SK-N-SH treated with all-trans-retinoic acid at 6 μM for 48 hours (cell line): ENCODE data around the gene DAD1.

Experiments used
- ATAC-seq: fragments of 200-7000 bp; cut with Tn5 transposase; 3 replicates; pipeline ENCODE4 v1.9.1; 2020; ENCODE audit warnings: mild to moderate bottlenecking, moderate library complexity
- ARNTL ChIP-seq: fragments of 450-650 bp; formaldehyde crosslinking; IDR thresholded peaks from 2 replicates; pipeline ENCODE4 v1.5.0; 2020; ENCODE audit warnings: low read depth, mild to moderate bottlenecking, moderate library complexity, borderline replicate concordance
- BACH2 ChIP-seq: fragments of 250-450 bp; sonication (Bioruptor Pico); IDR thresholded peaks from 2 replicates; pipeline ENCODE4 v1.9.0; 2021; ENCODE audit warnings: mild to moderate bottlenecking, borderline replicate concordance
- CREB5 ChIP-seq: fragments of 250-450 bp; sonication (Bioruptor Pico); IDR thresholded peaks from 2 replicates; pipeline ENCODE4 v1.5.1; 2020; ENCODE audit warnings: low read depth, mild to moderate bottlenecking, moderate library complexity
- CSDC2 ChIP-seq: fragments of 250-450 bp; sonication (Bioruptor Pico); IDR thresholded peaks from 2 replicates; pipeline ENCODE4 v1.5.0; 2020; ENCODE audit warnings: mild to moderate bottlenecking, moderate library complexity
- ESRRG ChIP-seq: fragments of 250-450 bp; sonication (Bioruptor Pico); IDR thresholded peaks from 2 replicates; pipeline ENCODE4 v1.6.1; 2021; ENCODE audit warnings: mild to moderate bottlenecking
- GLIS3 ChIP-seq: fragments of 250-450 bp; sonication (Bioruptor Pico); IDR thresholded peaks from 2 replicates; pipeline ENCODE4 v1.5.0; 2020; ENCODE audit warnings: mild to moderate bottlenecking, moderate library complexity
- ISL1 ChIP-seq: fragments of 250-450 bp; sonication (Bioruptor Pico); IDR thresholded peaks from 2 replicates; pipeline ENCODE4 v2.1.2; 2022; ENCODE audit warnings: mild to moderate bottlenecking, moderate library complexity
- OSR1 ChIP-seq: fragments of 250-450 bp; sonication (Bioruptor Pico); IDR thresholded peaks from 2 replicates; pipeline ENCODE4 v1.8.0; 2022; ENCODE audit warnings: moderate library complexity, mild to moderate bottlenecking, inconsistent platforms
- PATZ1 ChIP-seq: fragments of 250-450 bp; sonication (Bioruptor Pico); IDR thresholded peaks from 2 replicates; pipeline ENCODE4 v1.8.0; 2020; ENCODE audit warnings: mild to moderate bottlenecking, moderate library complexity, borderline replicate concordance
- PPARA ChIP-seq: fragments of 250-450 bp; sonication (Bioruptor Pico); IDR thresholded peaks from 2 replicates; pipeline ENCODE4 v1.5.0; 2020; ENCODE audit warnings: mild to moderate bottlenecking, borderline replicate concordance
- RARB ChIP-seq: fragments of 250-450 bp; sonication (Bioruptor Pico); IDR thresholded peaks from 2 replicates; pipeline ENCODE4 v1.8.0; 2021; ENCODE audit warnings: mild to moderate bottlenecking, moderate library complexity
- SNAI2 ChIP-seq: fragments of 250-450 bp; sonication (Bioruptor Pico); IDR thresholded peaks from 2 replicates; pipeline ENCODE4 v1.5.0; 2020; ENCODE audit warnings: mild to moderate bottlenecking, moderate library complexity
- TOX ChIP-seq: fragments of 250-450 bp; sonication (Bioruptor Pico); IDR thresholded peaks from 2 replicates; pipeline ENCODE4 v1.8.0; 2021; ENCODE audit warnings: mild to moderate bottlenecking, moderate library complexity, borderline replicate concordance
- TSHZ2 ChIP-seq: fragments of 250-450 bp; sonication (Bioruptor Pico); IDR thresholded peaks from 2 replicates; pipeline ENCODE4 v1.5.0; 2020; ENCODE audit warnings: mild to moderate bottlenecking, moderate library complexity
- ZC3H10 ChIP-seq: fragments of 250-450 bp; sonication (Bioruptor Pico); IDR thresholded peaks from 2 replicates; pipeline ENCODE4 v1.5.1; 2021; ENCODE audit warnings: mild to moderate bottlenecking, moderate library complexity
- ZFP3 ChIP-seq: fragments of 250-450 bp; sonication (Bioruptor Pico); IDR thresholded peaks from 2 replicates; pipeline ENCODE4 v1.5.0; 2020; ENCODE audit warnings: mild to moderate bottlenecking, moderate library complexity
- ZFP30 ChIP-seq: fragments of 450-650 bp; formaldehyde crosslinking; IDR thresholded peaks from 2 replicates; pipeline ENCODE4 v1.5.0; 2022; ENCODE audit warnings: mild to moderate bottlenecking, moderate library complexity
- ZNF565 ChIP-seq: fragments of 450-650 bp; formaldehyde crosslinking; conservative IDR thresholded peaks from 2 replicates; pipeline ENCODE4 v1.5.0; 2020; ENCODE audit warnings: low read depth, mild to moderate bottlenecking, moderate library complexity
- ZNF70 ChIP-seq: fragments of 450-650 bp; formaldehyde crosslinking; IDR thresholded peaks from 2 replicates; pipeline ENCODE4 v1.5.0; 2020; ENCODE audit warnings: mild to moderate bottlenecking, moderate library complexity
- ZNF8 ChIP-seq: fragments of 450-650 bp; formaldehyde crosslinking; IDR thresholded peaks from 2 replicates; pipeline ENCODE4 v1.5.0; 2020; ENCODE audit warnings: mild to moderate bottlenecking, moderate library complexity
- TF ChIP-seq, protein P1 (sequence below): fragments of 250-450 bp; sonication (Bioruptor Pico); IDR thresholded peaks from 2 replicates; pipeline ENCODE4 v1.5.1; 2021; ENCODE audit warnings: mild to moderate bottlenecking, moderate library complexity

DAD1 gene

GRCh38 chr14:22535916-22536315 is 53.1 kb downstream of the DAD1 start:
- no peak for TF ChIP-seq ZNF70 (CRISPR knock-in tag)

GRCh38 chr14:22535126-22535525 is 53.9 kb downstream of the DAD1 start:
- TF ChIP-seq ZFP30 (CRISPR knock-in tag): no peak
- no peak for TF ChIP-seq ZNF565
- no peak for TF ChIP-seq ZFP3
- TF ChIP-seq PPARA: no peak
- TF ChIP-seq BACH2 (CRISPR knock-in tag): no peak
- no peak for TF ChIP-seq PATZ1 (CRISPR knock-in tag)
- TF ChIP-seq ARNTL: no peak
- no peak for TF ChIP-seq GLIS3 (CRISPR knock-in tag)
- TF ChIP-seq ESRRG (CRISPR knock-in tag): no peak
- TF ChIP-seq ZNF8: no peak
- TF ChIP-seq TOX (CRISPR knock-in tag): no peak
- TF ChIP-seq RARB (CRISPR knock-in tag): no peak
- no peak for TF ChIP-seq TSHZ2 (CRISPR knock-in tag)
- TF ChIP-seq ZNF70 (CRISPR knock-in tag): no peak
- TF ChIP-seq ISL1 (CRISPR knock-in tag): no peak
- TF ChIP-seq CREB5 (CRISPR knock-in tag): no peak
- no peak for TF ChIP-seq ZC3H10
- TF ChIP-seq SNAI2: no peak
- ATAC-seq: no peak

More at GRCh38 chr14:22535916-22536315, 53.1 kb downstream of the DAD1 start:
- no peak for ATAC-seq

DNA sequence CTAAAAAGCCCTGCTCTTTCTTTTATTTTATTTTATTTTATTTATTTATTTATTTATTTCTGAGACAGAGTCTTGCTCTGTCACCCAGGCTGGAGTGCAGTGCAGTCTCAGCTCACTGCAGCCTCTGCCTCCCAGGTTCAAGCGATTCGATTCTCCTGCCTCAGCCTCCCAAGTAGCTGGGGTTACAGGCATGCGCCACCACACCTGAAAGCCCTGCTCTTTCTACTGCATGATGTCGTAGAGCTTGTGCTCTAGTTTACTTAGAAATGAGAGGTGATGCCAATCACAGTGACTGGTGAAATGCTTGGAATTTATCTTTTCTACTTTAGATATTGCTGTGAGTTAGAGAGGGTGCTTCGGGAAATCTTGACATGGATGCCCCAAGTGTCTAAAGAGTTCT is 54.5 kb downstream of the DAD1 start:
- no peak for ATAC-seq

More for the DNA sequence above, 54.5 kb downstream of the DAD1 start:
- TF ChIP-seq OSR1 (CRISPR knock-in tag) (no peak), TSHZ2 (CRISPR knock-in tag) (no peak), ZNF8 (no peak), SNAI2 (no peak), ARNTL (no peak), PPARA (no peak), TOX (CRISPR knock-in tag) (no peak), PATZ1 (CRISPR knock-in tag) (no peak), ZFP30 (CRISPR knock-in tag) (no peak), ZNF565 (no peak), ESRRG (CRISPR knock-in tag) (no peak), CSDC2 (CRISPR knock-in tag) (no peak), ZNF70 (CRISPR knock-in tag) (no peak)
- TF ChIP-seq, protein P1, sequence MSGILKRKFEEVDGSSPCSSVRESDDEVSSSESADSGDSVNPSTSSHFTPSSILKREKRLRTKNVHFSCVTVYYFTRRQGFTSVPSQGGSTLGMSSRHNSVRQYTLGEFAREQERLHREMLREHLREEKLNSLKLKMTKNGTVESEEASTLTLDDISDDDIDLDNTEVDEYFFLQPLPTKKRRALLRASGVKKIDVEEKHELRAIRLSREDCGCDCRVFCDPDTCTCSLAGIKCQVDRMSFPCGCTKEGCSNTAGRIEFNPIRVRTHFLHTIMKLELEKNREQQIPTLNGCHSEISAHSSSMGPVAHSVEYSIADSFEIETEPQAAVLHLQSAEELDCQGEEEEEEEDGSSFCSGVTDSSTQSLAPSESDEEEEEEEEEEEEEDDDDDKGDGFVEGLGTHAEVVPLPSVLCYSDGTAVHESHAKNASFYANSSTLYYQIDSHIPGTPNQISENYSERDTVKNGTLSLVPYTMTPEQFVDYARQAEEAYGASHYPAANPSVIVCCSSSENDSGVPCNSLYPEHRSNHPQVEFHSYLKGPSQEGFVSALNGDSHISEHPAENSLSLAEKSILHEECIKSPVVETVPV (CRISPR knock-in tag): no peak
